Fibroblast of pulmonary artery (primary cell): ENCODE results near the gene TRPM5.

Experiments used
- DNase-seq: peaks from one replicate; pipeline ENCODE4 v3.0.0-alpha.2; 2010; ENCODE audit warnings: low read depth
- H3K4me3 ChIP-seq: replicated peaks from 2 replicates; pipeline ENCODE4 v1.5.1; 2011; ENCODE audit warnings: low read depth, mild to moderate bottlenecking, control low read depth, low read length, moderate library complexity
- CTCF ChIP-seq: IDR thresholded peaks from 2 replicates; pipeline ENCODE4 v1.5.1; 2011; ENCODE audit warnings: mild to moderate bottlenecking, control low read depth, low read length, inconsistent platforms; ENCODE audit errors: missing control alignments

The TRPM5 gene

GRCh38 chr11:2431395-2431794, 12.9 kb downstream of the TRPM5 start:
- H3K4me3 ChIP-seq: no peak overlapping the region
- TF ChIP-seq CTCF: no peak
- DNase-seq: no peak

DNA sequence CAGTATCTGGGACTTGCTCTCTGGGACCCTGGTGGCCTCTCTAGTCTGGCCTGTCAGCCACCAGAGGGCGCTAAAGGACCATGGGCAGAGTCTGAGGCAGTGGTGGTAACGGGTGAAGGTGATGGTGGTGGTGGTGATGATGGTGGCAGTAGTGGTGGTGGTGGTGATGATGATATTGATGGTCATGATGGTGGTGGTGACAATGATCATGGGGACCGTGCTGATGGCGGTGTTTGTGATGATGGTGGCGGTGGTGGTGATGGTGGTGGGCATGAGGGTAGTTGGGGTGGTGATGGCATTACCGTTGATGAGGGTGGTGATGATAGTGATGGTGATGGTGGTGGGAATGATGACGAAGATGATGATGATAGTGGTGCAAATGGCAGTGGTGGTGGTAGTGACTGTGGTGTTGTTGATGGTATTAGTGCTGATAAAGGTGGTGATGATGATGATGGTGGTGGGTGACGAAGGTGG, 16.0 kb downstream of the TRPM5 start:
- DNase-seq: peak; percentile 55
- no peak overlapping the region for H3K4me3 ChIP-seq
- TF ChIP-seq CTCF: peak; percentile 84

- DNase-seq: no peak
- H3K4me3 ChIP-seq: no peak overlapping the region
- TF ChIP-seq CTCF: no peak
Measured at GRCh38 chr11:2427721-2428321, 16.5 kb downstream of the TRPM5 start.

DNA sequence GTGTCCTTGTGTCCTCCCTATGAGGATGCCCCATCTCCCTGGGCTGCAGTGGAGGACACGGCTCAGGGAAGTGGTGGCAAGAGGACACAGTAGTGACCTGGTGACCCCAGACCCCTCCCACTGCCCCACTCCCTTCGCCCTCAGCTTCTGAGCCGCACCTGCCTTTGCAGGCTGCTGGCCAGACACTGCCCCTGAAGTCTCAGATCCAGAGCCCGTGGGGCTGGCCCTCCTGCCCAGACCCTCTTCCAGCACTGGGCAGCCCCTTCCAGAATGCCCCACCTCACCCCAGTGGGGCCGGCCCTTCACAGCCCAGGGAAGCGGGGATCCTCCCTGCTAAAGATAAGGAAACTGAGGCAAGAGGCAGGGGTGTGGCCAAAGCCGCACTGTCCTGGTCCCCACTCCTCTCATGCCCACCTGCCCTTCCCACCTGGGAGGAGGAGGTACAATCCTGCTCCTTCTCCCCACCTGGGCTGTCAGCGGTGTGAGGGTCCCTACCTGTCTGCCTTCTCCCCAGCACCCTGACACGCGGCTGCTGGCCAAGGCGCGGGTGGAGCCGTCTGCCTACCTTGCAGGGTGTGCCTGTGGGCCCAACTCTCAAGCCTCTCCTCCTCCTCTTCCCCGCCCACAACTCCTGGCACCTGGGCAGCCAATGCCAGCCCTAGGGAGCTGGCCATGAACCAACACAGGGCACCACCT, 17.3 kb downstream of the TRPM5 start:
- no peak for DNase-seq
- H3K4me3 ChIP-seq: no peak overlapping the region
- no peak for TF ChIP-seq CTCF

DNA sequence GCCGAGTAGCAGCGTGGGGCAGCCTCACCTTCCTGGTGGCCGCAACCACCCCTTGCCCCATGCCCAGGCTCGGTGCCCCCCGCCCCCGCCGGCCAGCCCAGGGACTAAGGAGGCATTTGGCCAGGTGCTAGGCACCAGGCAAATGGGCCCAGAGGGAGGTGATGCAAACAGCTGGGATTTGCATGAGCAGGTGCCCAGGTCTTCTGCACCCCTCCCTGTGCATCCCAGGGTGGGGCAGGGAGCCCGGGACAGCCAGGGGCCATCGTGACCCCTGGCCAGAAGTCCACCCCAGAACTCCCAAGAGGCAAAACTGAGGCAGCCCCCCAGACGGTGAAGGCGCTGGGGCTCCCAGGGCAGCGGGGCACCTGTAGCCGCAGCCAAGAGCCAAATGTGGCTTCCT, 18.1 kb downstream of the TRPM5 start:
- TF ChIP-seq CTCF: no peak
- no peak overlapping the region for H3K4me3 ChIP-seq
- no peak for DNase-seq

DNA sequence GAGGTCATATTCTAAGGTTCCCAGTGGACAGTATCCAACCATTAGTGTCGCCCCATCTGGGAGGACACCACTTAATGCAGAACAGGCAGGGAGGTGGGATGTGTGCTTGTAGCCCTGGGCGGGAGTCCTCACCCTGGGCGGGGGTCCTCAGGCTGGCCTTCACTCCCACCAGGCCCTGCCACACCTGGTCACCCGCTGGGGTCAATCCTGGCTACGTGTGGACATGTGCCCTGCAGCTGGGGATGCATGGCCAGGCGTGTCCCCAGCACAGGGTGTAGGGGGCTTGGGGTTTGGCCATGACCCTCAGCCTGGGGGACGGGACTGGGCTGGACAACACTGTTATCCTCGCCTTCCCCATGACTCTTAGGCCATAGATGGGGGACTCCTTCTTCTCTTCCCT, 18.8 kb downstream of the TRPM5 start:
- no peak for TF ChIP-seq CTCF
- DNase-seq: no peak
- H3K4me3 ChIP-seq: no peak overlapping the region
